ENCODE results near the gene ZBED4. TPM values are rescaled to one million over a fixed set of nuclear protein-coding genes. Genes with fewer than 3 reads are reported as not detected.

The ZBED4 gene
- total and polyA plus RNA-seq, 4 donors, result 2.1 to 10.3 (median 4.8) TPM

GRCh38 chr22:49936018-49936972 lies 82.7 kb downstream of the ZBED4 start (continued):
- TF ChIP-seq CTCF (IDR thresholded peaks at IDR 0.05; ENCODE audit: low read depth, low read length, missing input control) (no peak), SP1 (IDR thresholded peaks at IDR 0.05) (peak; percentile 50), NR2F2 (IDR thresholded peaks at IDR 0.05) (peak; percentile 62), GABPA (IDR thresholded peaks at IDR 0.05 in 1 of 2, conservative IDR thresholded peaks at IDR 0.05 in 1 of 2) (peak in 1 of 2 donors; percentile 25), HNF4G (IDR thresholded peaks at IDR 0.05) (no peak), MAX (IDR thresholded peaks at IDR 0.05) (no peak)

GRCh38 chr22:49936973-49937757 lies 83.5 kb downstream of the ZBED4 start:
- Histone ChIP-seq H3K9me3 (ENCODE audit: control insufficient read depth in 4 of 4, low read length in 3 of 4) (no peaks in the 10 kb centered on the region), H3K36me3 (ENCODE audit: control insufficient read depth in 4 of 4, insufficient read depth in 3 of 4, low read depth in 1 of 4, low read length in 3 of 4) (no peaks in the 10 kb centered on the region), H3K9ac (ENCODE audit: low read depth in 1 of 2, low read length in 2 of 2) (no peak overlapping the region), H3K4me3 (ENCODE audit: low read depth in 1 of 3, low read length in 3 of 3) (no peak overlapping the region), H3K27ac (ENCODE audit: low read depth in 1 of 2, low read length in 2 of 2) (peak overlapping the region; percentile 74), H3K27me3 (ENCODE audit: control insufficient read depth in 4 of 4, insufficient read depth in 4 of 4, low read length in 3 of 4) (no peaks in the 10 kb centered on the region), H3K4me1 (ENCODE audit: control insufficient read depth in 4 of 4, insufficient read depth in 4 of 4, low read length in 3 of 4) (peaks cover 5 to 41% (median 31%) of the 10 kb centered on the region in 4 donors)
- 73% methylated on average over 21 of the region's 21 CpGs for WGBS
- DNase-seq (ENCODE audit: low spot score), result no peak
- TF ChIP-seq SP1 (IDR thresholded peaks at IDR 0.05) (no peak), REST (IDR thresholded peaks at IDR 0.05) (no peak), TAF1 (conservative IDR thresholded peaks at IDR 0.05) (peak; percentile 37), HNF4A (conservative IDR thresholded peaks at IDR 0.05) (no peak)

GRCh38 chr22:49937758-49938564 lies 84.3 kb downstream of the ZBED4 start:
- Histone ChIP-seq H3K4me3 (ENCODE audit: low read depth in 1 of 3, low read length in 3 of 3) (no peak overlapping the region), H3K36me3 (ENCODE audit: control insufficient read depth in 4 of 4, insufficient read depth in 3 of 4, low read depth in 1 of 4, low read length in 3 of 4) (no peaks in the 10 kb centered on the region), H3K27me3 (ENCODE audit: control insufficient read depth in 4 of 4, insufficient read depth in 4 of 4, low read length in 3 of 4) (no peaks in the 10 kb centered on the region), H3K9ac (ENCODE audit: low read depth in 1 of 2, low read length in 2 of 2) (no peak overlapping the region), H3K4me1 (ENCODE audit: control insufficient read depth in 4 of 4, insufficient read depth in 4 of 4, low read length in 3 of 4) (peaks cover 5 to 41% (median 31%) of the 10 kb centered on the region in 4 donors), H3K27ac (ENCODE audit: low read depth in 1 of 2, low read length in 2 of 2) (peak overlapping the region; percentile 68 to 74), H3K9me3 (ENCODE audit: control insufficient read depth in 4 of 4, low read length in 3 of 4) (no peaks in the 10 kb centered on the region)
- no peak for DNase-seq (ENCODE audit: low spot score)
- TF ChIP-seq GABPA (IDR thresholded peaks at IDR 0.05 in 1 of 2, conservative IDR thresholded peaks at IDR 0.05 in 1 of 2), result peak in 1 of 2 donors; percentile 46
- TF ChIP-seq YY1 (IDR thresholded peaks at IDR 0.05), result no peak
- no peak for TF ChIP-seq CTCF (IDR thresholded peaks at IDR 0.05; ENCODE audit: low read depth, low read length, missing input control)
- TF ChIP-seq NR2F2 (IDR thresholded peaks at IDR 0.05), result peak; percentile 71
- TF ChIP-seq SP1 (IDR thresholded peaks at IDR 0.05), result peak; percentile 59
- peak in 1 of 2 donors; percentile 21 for TF ChIP-seq RAD21 (IDR thresholded peaks at IDR 0.05)
- TF ChIP-seq RXRA (IDR thresholded peaks at IDR 0.05), result peak in 1 of 2 donors; percentile 24
- TF ChIP-seq EGR1 (IDR thresholded peaks at IDR 0.05; ENCODE audit: low read depth in 2 of 2), result peak in 1 of 2 donors; percentile 47
- 81% methylated on average over 27 of the region's 27 CpGs for WGBS
